ENCODE data around the gene ENTPD6.

The ENTPD6 gene

GRCh38 chr20:25236450-25237304, 41.2 kb downstream of the ENTPD6 start:
- no peak for TF ChIP-seq TEAD4 (IDR thresholded peaks at IDR 0.05)
- TF ChIP-seq USF1 (IDR thresholded peaks at IDR 0.05): no peak
- no peak for TF ChIP-seq YY1 (IDR thresholded peaks at IDR 0.05; ENCODE audit: low read depth)
- no peak for TF ChIP-seq CREB1 (IDR thresholded peaks at IDR 0.05; ENCODE audit: low read depth)
- TF ChIP-seq ZBTB7A (IDR thresholded peaks at IDR 0.05; ENCODE audit: low read depth): no peak
- no peak for TF ChIP-seq NFIC (IDR thresholded peaks at IDR 0.05)
- TF ChIP-seq TAF1 (IDR thresholded peaks at IDR 0.05; ENCODE audit: low read depth): no peak

GRCh38 chr20:25237610-25238318, 42.3 kb downstream of the ENTPD6 start:
- TF ChIP-seq CREB1 (IDR thresholded peaks at IDR 0.05; ENCODE audit: low read depth) (no peak), NFIC (IDR thresholded peaks at IDR 0.05) (0 out of 2 replicates have a peak, but pooled peaks have one; percentile 7), TEAD4 (IDR thresholded peaks at IDR 0.05) (peak; percentile 18; the same call in 1 of the 2 replicates)

GRCh38 chr20:25238319-25239037, 43.0 kb downstream of the ENTPD6 start:
- no peak for TF ChIP-seq TEAD4 (IDR thresholded peaks at IDR 0.05)
- no peak for TF ChIP-seq CREB1 (IDR thresholded peaks at IDR 0.05; ENCODE audit: low read depth)
- no peak for TF ChIP-seq USF1 (IDR thresholded peaks at IDR 0.05)
- no peak for TF ChIP-seq RAD21 (IDR thresholded peaks at IDR 0.05; ENCODE audit: low read depth)
- no peak for TF ChIP-seq YY1 (IDR thresholded peaks at IDR 0.05; ENCODE audit: low read depth)
- TF ChIP-seq FOXM1 (IDR thresholded peaks at IDR 0.05; ENCODE audit: borderline replicate concordance, low read depth): no peak
- no peak for TF ChIP-seq EGR1 (IDR thresholded peaks at IDR 0.05)
- TF ChIP-seq TAF1 (IDR thresholded peaks at IDR 0.05; ENCODE audit: low read depth): no peak
- TF ChIP-seq TCF12 (IDR thresholded peaks at IDR 0.05; ENCODE audit: low read depth): no peak
- TF ChIP-seq REST (IDR thresholded peaks at IDR 0.05; ENCODE audit: low read depth): no peak
- no peak for TF ChIP-seq EP300 (IDR thresholded peaks at IDR 0.05; ENCODE audit: borderline replicate concordance)
- TF ChIP-seq CEBPB (IDR thresholded peaks at IDR 0.05): no peak

GRCh38 chr20:25239387-25240370, 44.2 kb downstream of the ENTPD6 start:
- TF ChIP-seq YY1 (IDR thresholded peaks at IDR 0.05; ENCODE audit: low read depth) (no peak), TCF12 (IDR thresholded peaks at IDR 0.05; ENCODE audit: low read depth) (no peak), MAX (IDR thresholded peaks at IDR 0.05) (no peak), CEBPB (IDR thresholded peaks at IDR 0.05) (no peak), RAD21 (IDR thresholded peaks at IDR 0.05; ENCODE audit: low read depth) (no peak), ZBTB7A (IDR thresholded peaks at IDR 0.05; ENCODE audit: low read depth) (no peak), EP300 (IDR thresholded peaks at IDR 0.05; ENCODE audit: borderline replicate concordance) (no peak), TAF1 (IDR thresholded peaks at IDR 0.05; ENCODE audit: low read depth) (no peak), FOXM1 (IDR thresholded peaks at IDR 0.05; ENCODE audit: borderline replicate concordance, low read depth) (no peak), CREB1 (IDR thresholded peaks at IDR 0.05; ENCODE audit: low read depth) (no peak), USF1 (IDR thresholded peaks at IDR 0.05) (no peak), REST (IDR thresholded peaks at IDR 0.05; ENCODE audit: low read depth) (no peak), NFIC (IDR thresholded peaks at IDR 0.05) (no peak), TEAD4 (IDR thresholded peaks at IDR 0.05) (no peak), EGR1 (IDR thresholded peaks at IDR 0.05) (no peak)
